GM12874 (cell line): ENCODE data around the gene GADL1.

Experiments
- TF ChIP-seq, protein P1 (sequence below): IDR thresholded peaks from 2 replicates; pipeline ENCODE4 v1.5.1; 2011; ENCODE audit warnings: low read depth, mild to moderate bottlenecking, control low read depth, low read length, moderate library complexity; ENCODE audit not compliant: insufficient read depth

GADL1 gene

DNA sequence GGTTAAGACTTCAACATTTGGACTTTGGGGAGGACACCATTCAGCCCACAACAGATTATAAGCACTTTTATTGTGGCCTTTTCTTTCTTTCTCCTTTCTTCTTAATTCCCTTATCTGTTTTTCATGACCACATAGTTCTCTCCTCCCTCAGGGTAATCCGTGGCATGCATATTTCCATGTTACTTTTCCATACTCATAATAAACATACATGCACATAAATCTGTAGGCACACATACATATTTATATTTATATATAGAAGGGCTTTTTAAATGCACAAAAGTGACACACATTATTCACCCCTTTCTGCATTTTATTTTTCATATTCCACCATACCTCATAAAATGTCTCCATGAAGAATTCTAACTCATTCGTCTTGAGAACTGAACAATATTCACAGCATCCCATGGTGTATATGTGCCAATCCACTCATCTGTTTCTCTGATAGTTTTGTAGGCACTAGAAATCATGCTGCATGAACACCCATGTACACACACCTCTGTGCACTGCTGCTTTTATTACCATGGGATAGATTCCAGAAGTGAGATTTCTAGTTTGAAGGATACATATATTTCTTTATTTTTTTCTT is 38.1 kb upstream of the GADL1 start:
- TF ChIP-seq, protein P1, sequence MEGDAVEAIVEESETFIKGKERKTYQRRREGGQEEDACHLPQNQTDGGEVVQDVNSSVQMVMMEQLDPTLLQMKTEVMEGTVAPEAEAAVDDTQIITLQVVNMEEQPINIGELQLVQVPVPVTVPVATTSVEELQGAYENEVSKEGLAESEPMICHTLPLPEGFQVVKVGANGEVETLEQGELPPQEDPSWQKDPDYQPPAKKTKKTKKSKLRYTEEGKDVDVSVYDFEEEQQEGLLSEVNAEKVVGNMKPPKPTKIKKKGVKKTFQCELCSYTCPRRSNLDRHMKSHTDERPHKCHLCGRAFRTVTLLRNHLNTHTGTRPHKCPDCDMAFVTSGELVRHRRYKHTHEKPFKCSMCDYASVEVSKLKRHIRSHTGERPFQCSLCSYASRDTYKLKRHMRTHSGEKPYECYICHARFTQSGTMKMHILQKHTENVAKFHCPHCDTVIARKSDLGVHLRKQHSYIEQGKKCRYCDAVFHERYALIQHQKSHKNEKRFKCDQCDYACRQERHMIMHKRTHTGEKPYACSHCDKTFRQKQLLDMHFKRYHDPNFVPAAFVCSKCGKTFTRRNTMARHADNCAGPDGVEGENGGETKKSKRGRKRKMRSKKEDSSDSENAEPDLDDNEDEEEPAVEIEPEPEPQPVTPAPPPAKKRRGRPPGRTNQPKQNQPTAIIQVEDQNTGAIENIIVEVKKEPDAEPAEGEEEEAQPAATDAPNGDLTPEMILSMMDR, result no peak

DNA sequence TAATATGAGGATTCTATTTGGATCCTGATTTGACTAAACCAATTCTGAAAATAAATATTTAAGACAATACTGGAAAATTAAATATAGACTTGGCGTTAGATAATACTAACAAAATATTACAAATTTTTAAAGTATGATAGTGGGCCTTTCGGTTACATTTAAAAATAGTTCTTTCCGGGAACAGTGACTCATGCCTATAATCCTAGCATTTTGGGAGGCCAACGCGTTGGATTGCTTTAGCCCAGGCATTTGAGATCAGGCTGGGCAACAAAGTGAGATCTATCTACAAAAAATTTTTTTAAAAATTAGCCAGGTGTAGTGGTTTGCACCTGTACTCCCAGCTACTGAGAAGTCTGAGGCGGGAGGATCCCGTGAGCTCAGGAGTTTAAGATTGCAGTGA is 30.3 kb upstream of the GADL1 start:
- TF ChIP-seq, protein P1, result no peak

DNA sequence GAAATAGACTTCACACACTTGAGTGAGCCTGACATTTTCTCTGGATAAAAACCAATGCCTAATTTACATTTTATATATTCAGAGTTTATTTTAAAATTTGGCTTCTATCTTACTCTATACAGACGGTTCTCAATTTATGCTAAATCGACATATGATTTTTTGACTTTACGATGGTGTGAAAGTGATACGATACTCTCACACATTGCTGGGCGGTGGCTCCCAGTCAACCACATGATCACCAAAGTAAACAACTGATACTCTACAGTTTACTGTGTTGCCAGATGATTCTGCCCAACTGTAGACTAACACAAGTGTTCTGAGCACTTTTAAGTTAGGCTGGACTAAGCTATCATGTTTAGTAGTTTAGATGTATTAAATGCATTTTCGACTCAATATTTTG is 25.1 kb upstream of the GADL1 start:
- TF ChIP-seq, protein P1, result no peak

DNA sequence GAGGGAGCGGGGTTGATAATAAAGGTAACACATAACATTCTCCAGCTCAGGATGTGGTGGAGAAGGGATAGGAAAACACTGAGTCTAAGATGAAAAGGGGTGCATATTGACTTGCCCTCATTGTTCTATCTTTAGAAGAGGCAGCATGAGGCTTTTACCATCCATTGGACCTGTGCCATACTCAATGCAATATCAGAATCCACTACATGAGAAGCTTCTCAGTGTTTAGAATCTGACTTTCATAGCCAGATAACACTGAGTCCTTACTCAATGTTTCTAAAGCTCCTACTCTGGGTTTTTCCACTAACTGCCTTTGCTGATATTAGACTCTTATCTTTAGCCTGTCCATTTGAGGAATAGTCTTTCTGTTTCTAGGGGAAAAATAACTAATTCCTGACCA is 24.3 kb upstream of the GADL1 start:
- TF ChIP-seq, protein P1, result no peak

GRCh38 chr3:30915782-30916181 is 21.3 kb upstream of the GADL1 start:
- TF ChIP-seq, protein P1, result no peak

DNA sequence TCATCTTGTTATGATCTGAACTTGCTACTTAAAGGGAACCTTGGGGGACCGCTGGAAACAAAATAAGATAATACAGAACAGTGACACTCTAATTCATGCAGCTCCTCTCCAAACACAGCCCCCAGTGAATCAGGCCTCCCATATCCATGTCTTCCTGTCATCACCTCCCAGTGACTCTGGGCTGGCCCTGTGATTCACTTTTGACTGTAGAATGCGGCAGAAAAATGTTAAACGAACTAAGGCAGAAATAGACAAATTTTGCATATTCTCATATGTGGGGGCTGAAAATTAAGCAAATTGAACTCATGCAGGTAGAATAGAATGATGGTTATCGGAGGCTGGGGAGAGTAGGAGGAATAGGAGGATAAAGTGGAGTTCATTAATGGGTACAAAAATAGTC is 20.2 kb upstream of the GADL1 start:
- TF ChIP-seq, protein P1, result no peak

GRCh38 chr3:30913176-30913575 is 18.7 kb upstream of the GADL1 start:
- TF ChIP-seq, protein P1, result no peak
